Sciatic nerve (tissue), 2 donors: ENCODE measurements around the gene FZR1. TPM values are rescaled to one million over a fixed set of nuclear protein-coding genes. Genes with fewer than 3 reads are reported as not detected.
A peak's percentile ranks its signal among the peaks of the same experiment; 100 is the strongest.

Source experiments
- ATAC-seq: fragments of 200-7000 bp; cut with Tn5 transposase; one replicate; pipeline ENCODE4 v1.9.1; 2020; ENCODE audit warnings: mild to moderate bottlenecking, moderate library complexity
- DNase-seq: peaks from one replicate; pipeline ENCODE4 v3.0.0-alpha.2; 2020; ENCODE audit warnings: low spot score
- intact Hi-C: fragments of 100-400 bp; cut with DNase I; formaldehyde crosslinking; loops from one replicate; pipeline ENCODE4 v1.14.2; 2022
- total RNA-seq: library from RNA; stranded (reverse); fragmentation: NEBNext Ultra II Directional; extraction: Animal tissue kit (Norgen Biotek cat#: 25700); gene quantifications from one replicate; pipeline ENCODE4 v1.2.1, GENCODE V29; 2021
- donor health status: DM: no; HTN: no; CAD: no.
- donor health status: DM: no; HTN: no; CAD: no.

The FZR1 gene
- total RNA-seq, 1 donor from 2014 or later = 46.1 TPM

DNA sequence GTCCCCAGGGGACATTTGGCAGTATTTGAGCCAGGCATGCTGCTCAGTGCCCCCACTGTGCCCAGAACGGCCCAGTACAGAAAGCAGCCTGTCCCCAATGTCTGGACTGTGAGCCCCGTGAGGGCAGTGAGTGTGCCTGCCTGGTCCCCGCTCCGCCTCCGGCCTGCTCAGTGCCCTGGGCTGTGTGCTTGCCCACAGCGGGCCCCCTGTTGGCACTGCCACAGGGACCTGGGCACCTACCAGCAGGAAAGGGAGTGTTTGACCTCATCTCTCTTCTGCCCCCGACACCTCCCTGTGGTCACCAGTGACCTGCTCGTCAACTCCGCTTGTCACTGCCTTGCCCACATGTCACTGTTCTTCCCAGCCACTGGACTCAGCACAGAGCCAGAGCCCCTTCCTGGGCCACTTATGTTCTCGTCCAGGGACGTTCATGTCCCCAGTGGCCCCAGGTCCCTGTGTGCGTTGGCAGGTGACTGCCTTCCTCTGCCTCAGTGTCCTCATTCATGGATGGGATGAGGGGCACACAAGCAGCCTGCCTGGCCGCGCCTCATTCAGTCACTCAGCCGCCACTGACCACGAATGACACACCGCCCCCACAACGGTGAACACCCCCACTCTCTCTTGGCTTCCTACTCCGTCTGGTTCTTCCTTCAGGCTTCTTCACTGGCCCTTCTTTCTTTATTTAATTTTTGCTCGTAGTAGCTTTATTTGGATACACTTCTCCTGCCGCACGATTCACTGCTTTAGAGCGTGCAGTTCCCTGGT lies 2.8 kb downstream of the FZR1 start:
- no peak for DNase-seq
- ATAC-seq = no peak
- intact Hi-C loops = no loop called here

DNA sequence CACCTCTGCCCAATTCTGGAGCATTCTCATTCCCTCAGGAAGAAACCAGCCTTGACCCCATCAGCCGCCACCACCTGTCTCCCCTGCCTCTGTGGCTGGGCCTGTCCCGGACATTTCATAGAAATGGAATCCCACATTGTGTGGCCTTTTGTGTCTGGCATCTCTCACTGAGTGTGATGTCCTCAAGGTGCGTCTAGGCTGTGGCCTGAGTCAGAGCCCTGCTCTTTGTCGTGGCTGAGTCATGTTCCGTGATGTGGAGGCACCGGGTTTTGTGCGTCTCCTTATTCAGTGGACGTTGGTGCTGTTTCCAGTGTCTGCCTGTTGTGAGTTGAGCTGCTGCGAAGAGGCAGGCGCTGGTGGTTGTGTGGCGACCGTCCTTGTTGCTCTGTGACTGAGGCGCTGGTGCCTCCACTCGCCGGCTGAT lies 3.5 kb downstream of the FZR1 start:
- intact Hi-C loops = no loop called here
- ATAC-seq = no peak
- no peak for DNase-seq

DNA sequence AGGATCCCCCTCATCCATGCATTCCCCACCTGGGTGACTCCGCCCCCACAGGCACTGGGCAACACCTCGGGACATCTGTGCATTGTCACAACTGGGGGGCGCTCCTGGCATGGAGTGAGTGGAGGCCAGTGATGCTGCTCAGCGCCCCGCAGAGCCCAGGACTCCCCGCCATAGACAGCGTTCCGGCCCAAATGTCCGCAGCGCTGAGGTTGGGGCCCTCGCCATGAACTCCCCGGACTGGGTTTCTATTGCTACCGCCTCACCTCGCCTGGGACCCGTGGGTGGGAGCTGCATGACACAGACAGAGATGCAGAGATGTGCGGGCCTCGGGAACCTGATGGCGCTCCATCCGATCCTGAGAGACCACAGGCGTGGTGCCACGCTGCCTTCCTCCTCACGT lies 4.6 kb downstream of the FZR1 start:
- intact Hi-C loops = no loop called here
- ATAC-seq (no peak), DNase-seq (no peak)

DNA sequence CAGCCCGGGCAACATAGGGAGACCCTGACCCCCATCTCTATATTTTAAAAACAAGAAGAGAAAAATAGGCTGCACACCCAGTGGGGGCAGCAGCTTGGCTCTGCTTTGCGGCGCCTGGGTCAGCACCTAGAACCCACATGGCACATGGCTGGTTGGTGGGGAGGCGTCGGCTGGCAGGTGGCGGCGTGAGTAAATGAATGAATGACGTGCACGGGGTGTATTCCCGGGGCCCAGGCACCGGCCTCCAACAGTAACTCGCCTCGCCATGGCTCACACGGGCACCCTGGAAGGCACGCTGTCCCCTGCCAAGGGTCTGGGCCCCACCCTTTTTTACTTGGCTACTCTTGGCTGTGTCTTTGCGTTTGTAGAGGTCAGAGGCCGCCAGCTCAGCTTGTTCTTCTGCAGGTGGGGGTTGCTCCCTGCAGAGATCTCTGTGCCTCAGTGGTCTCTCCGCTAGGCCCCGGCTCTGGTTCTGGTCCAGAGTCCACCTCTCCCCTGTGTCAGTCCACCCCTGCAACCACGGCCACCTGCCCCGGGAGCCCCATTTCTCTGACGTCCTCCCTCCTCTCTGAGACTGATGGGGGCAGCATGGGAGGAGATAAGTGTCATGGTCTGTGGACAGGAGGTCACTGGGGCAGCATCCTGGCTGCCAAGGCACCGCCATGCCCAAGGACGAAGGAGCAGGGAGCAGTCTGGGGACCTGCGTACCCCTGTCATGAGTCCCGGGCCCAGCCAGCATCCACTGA lies 5.6 kb downstream of the FZR1 start:
- DNase-seq = no peak
- intact Hi-C loops = no loop called here

DNA sequence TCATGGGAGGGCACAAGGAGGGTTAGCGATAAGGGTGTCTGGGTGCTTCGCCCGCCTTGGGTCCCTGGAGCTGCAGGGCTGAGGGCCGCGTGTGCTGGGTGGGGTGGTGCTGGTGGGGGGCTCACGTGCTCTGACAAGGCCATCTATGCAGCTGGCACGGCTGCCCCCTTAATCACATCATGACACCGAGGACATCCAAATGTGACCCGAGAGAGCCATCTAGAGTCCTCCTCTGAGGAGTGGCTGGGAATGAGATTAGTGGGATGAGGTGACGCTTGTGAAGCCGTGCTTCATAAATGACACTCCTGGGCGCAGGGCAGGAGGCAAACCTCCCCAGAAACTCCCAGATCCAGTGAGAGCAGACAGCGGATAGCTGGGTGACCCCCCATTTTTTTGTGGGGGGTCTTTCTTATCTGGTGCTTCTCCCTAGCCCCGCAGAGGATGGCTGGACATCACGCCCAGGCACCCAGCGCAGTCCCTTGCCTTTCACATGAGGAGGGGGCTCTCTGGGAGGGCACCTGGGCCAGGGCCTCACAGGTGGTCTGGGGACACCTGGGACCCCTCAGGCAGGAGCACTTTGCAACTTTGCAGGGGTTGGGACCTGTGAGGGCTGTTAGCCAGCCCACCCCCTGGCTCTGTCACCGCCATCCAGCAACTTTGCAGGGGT lies 6.6 kb downstream of the FZR1 start:
- ATAC-seq (no peak), DNase-seq (no peak)

More for the DNA sequence above, 5.6 kb downstream of the FZR1 start:
- no peak for ATAC-seq

DNA sequence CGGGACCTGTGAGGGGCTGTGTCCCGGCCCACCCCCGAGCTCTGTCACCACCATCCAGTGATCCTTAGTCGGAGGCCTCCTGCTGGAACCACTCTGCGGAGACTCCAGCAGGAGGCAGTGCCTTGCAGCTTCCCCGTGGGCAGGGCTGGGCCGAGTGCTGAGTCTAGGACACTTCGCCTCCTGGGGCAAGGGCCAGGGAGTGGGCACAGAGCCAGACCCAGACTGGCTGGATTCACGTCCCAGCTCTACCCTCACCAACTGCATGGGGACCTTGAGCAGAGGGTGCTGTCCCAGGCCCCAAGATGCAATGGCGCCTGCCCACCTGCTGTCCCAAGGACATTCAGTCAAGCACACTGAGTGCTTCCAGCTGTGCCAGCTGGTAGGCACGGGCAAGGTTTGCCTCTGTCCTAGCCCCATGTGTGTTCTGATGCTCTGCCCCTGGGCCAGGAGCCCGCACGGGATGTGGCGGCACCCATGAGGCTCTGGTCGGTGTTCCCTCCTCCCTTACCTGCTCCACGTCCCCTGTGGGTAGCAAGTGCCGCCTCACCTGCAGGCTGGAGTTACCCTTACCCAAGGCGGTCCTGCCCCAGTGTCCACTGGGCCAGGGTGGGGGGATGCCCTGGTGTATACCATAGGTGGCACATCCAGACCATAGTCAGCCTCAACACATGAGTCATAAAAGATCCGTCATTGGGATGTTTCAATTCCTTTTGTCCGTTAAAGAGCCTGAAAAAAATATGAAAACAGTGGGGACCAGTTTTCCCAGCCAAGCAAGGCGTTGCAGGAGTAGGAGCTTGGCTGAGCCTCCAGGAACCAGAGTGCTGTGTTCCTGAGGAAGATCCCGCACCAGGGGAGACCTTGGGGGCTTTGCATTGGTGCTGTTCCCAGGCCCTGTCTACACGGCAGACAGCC lies 7.4 kb downstream of the FZR1 start:
- ATAC-seq = peak; percentile 5
- intact Hi-C loops = no loop called here

More for the DNA sequence above, 6.6 kb downstream of the FZR1 start:
- intact Hi-C loops = no loop called here

DNA sequence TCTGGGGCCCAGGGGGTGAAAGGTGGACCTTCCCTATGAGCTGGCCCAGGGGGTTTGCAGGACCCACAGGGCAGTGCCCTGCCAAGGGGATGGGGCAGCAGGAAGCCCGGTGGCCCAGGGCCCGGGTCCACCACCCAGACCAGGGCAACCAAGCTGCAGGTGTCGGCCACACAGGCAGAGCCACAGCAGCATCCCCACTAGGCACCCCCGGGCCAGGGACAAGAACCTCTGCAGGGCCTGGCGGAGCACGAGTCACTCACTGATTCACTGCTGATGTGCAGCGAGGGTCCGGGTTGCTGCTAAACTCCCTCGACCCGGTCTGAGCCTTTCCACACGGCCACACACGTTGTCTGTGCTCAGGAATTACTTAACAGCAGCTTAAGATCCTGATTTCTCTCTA lies 8.8 kb downstream of the FZR1 start:
- DNase-seq = no peak
- intact Hi-C loops = no loop called here
- peak; percentile 4 for ATAC-seq

More for the DNA sequence above, 7.4 kb downstream of the FZR1 start:
- DNase-seq = no peak

DNA sequence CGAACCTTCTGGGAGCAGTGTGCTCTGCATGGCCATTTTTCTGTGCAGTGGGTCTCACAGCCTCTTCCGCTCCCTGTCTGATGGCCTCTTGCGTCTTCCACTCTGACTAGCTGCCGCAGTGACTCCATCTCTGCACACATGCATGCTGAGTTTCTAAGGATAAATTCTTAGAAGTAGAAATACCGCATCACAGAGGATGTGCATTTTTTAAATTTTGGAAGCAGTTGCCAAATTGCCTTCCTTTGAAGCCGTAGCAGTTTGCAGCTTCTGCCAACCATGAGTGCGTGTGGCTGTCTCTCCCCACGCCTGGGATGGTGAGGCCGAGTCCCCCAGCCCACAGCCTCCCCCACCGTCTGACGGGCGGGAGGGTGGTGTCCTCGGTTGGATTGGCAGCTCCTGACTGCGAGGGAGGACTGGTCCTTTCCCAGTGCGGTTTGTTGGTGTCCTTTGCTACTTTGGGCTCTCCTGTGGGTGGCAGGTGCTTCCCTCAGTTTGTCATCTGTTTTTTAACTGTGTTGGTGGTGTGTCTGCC lies 9.8 kb downstream of the FZR1 start:
- ATAC-seq (no peak), DNase-seq (no peak)
- intact Hi-C loops = no loop called here

DNA sequence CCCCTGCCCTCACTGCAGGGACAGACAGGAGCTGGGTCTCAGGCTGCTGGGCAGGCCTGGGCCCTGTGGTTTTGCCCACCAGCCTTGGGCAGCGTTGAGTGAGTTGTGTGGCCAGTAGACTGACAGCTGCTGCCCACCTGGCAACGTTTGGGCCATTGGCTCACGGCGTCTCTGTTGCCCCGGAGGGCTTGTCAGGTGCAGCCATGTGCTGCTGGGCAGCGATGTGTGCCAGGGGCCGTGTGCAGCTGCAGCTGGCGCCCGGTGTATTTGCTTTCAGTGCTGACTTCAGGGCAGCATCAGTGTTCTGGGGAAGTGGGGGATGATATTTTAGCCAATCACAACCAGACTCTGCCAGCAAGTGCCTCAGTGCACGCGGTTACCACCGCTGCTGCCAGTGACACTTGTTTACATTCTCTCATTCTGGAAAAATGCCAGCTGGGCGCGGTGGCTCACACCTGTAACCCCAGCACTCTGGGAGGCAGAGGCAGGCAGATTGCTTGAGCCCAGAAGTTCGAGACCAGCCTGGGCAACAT lies 10.6 kb downstream of the FZR1 start:
- intact Hi-C loops = no loop called here
- ATAC-seq (no peak), DNase-seq (no peak)

DNA sequence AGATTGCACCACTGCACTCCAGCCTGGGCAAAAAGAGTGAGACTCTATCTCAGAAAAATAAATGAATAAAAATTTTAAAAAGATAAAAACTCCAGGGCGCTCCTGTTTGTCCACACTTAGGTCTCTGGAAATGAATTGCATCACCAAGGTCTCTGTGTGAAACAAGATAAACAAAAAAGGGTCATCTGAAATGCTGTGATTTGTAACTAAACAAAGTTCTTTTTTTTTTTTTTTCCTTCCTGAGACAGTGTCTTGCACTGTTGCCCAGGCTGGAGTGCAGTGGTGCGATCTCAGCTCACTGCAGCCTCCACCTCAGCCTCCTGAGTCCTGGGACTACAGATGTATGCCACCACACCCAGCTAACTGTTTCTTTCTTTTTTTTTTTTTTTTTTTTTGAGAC lies 11.5 kb downstream of the FZR1 start:
- intact Hi-C loops = no loop called here
- ATAC-seq (no peak), DNase-seq (no peak)

DNA sequence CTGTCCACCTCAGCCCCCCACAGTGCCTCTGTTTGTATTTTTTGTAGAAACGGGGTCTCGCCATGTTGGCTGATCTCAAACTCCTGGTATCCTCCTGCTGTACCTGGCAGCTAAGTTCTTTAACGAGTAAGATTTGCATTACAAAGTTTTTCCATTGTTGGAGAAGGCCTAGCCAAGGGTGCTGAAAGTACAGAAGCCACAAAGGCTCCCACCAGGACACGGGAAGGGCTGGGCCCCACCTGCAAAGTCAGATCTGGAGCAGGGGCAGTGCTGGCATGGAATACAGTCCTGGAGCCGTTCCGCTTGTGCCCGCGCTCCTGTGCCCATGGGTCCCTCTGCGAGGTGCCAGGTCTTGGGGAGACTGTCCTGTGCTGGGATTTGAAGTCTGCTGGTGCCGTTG lies 12.1 kb downstream of the FZR1 start:
- intact Hi-C loops = no loop called here
- DNase-seq (no peak), ATAC-seq (no peak)

DNA sequence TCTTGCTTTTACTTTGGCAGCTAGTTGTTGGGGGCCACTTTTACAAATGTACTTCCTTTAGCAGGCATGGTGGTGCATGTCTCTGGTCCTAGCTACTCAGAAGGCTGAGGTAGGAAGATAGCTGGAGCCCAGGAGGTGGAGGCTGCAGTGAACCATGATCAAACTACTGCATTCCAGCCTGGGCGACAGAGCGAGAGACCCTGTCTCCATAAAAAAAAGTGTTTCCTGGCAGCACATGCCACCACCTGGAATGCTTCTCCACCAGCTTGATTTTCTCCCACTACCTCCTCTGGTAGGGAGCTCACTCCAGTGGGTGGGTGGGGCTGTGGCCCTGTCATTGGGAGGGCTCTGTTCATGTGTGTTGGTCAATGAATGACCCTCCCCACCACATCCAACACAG lies 12.5 kb downstream of the FZR1 start:
- intact Hi-C loops = no loop called here
- no peak for ATAC-seq
- no peak for DNase-seq

DNA sequence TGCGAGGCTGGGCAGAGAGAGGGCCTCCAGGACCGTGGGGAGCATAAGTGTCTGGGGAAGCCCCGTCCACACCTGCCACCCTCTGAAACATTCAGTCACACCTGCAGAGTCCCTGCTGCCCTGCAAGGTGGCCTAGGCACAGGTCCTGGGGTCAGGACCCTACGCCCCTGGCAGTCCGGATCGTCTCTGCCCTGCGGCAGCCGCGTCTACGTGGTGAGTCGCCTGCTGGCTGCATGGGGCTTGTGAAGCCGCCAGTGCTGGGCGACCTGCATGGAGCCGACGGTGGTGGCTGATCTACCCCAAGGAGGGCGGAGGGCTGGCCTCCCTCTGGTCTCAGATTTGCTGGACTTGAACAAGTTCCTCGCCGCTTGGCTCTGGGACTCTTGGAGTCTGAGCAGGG lies 13.0 kb downstream of the FZR1 start:
- no peak for ATAC-seq
- no peak for DNase-seq
- intact Hi-C loops = no loop called here

DNA sequence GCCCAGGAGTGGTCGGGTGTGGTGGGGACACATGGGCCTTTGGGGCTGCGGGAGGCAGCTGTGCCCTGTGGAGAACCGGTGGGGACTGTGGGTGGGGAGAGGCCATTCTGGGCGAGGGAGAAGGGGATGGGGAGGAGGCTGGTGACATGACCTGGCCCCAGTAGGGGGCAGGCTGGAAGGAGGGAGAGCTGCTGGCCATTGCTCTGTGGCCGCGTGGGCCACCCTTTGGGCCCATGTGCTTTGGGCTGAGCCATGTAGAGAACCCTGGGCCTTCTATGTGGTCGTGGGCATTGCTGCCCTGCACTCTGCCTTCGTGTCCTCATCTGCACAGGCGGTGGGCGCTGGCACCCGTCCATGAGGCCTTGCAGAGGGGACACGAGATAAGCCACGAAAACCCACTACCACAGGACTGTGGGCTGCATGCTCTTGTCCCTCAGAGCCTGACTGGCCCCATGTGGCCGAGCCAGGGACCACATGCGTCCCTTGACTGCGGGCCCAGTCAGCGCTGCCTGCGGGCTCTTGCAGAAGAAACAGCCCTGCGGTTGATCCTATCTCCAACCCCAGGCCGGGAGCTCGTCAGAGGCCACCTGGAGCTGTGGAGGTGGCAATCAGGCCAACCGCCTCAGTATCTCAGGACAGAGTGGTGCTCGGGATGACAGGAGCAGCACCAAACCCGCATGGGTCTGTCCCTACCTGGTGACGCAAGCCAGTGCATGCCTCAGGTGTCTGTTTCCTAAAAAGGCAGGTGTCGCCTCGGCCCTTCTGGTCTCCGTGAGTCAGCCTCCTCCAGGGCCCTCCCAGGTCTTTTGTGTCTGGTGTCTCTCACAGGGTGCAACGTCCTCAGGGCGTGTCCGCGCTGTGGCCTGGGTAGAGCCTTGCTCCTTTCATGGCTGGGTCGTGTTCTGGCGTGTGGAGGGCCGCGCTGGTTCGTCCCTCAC lies 14.3 kb downstream of the FZR1 start:
- DNase-seq (no peak), ATAC-seq (no peak)
- intact Hi-C loops = no loop called here

DNA sequence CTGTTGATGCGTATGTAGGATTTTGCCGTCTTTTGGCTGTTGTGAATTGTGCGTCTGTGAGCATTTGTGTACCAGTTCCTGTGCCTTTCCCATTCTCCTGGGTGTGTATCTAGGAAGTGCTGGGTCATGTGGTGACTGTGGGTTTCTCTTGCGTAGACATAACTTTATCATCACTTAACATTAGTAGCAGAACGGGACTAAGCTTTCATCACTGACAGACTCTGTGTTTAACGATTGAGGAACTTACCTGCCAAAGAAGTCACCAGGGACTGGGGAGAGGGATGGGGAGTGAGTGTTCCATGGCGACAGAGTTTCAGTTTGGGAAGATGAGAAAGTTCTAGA lies 15.0 kb downstream of the FZR1 start:
- intact Hi-C loops = no loop called here
- DNase-seq = no peak
- no peak for ATAC-seq

DNA sequence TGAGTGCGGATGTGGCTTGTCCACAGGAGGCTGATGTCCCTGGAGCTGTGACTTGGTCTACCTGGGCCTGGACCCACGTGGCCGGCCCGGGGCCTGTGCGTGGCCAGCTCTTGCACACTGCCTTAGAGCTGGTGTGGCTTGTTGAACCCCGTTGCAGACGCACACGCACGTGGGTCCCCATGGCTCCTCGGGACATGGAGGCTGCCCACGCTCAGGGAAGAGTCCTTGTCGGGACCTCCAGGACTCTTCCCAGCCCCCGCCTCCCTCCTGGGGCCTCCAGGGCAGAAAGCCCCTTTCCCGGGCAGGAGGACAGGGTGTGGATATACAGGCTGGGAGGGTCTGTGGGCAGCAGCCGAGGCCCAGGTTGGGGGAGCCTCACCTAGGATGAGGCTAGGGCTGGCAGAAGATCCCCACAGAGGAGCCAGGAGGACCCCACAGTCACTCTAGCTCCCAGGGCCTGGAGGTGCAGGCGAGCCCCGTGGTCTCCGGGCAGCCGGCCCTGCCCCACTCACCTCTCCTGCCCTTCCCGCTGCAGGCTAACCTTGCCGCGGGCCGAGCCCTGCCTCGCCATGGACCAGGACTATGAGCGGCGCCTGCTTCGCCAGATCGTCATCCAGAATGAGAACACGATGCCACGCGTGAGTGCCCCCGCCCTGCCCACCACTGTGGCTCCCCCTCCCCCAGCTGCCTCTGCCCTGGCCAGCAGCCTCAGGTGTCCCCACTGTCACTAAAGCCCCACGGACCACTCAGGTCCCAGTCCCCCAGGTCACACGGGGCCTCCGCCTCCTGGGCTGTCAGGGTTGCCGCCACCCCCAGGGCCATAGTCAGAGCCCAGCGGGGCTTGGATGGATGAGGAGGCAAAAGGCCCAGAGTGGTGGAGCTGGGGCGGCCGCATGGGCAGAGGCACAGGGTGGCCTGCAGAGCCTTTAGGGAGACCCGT lies 16.6 kb downstream of the FZR1 start:
- DNase-seq (no peak), ATAC-seq (no peak)
- intact Hi-C loops = no loop called here
